Tibial nerve (tissue), 4 donors: ENCODE data around the gene MYL10. TPM values are rescaled to one million over a fixed set of nuclear protein-coding genes. Genes with fewer than 3 reads are reported as not detected.

Source experiments
- DNase-seq, 2 donors: peaks; one replicate each; pipeline ENCODE4 v3.0.0-alpha.2; 2019; ENCODE audit warnings: low spot score in 2 of 2
- H3K27ac ChIP-seq, 4 donors: fragments of 200-600 bp; sonication (generic) in 3 of 4; one replicate each; pipeline ENCODE4 v1.5.1; 2017 to 2019; ENCODE audit warnings: mild to moderate bottlenecking in 1 of 4
- H3K27me3 ChIP-seq, 2 donors: fragments of 200-600 bp; sonication (generic) in 1 of 2; one replicate each; pipeline versions ENCODE4 v1.5.1 to v1.6.0; 2017 to 2019
- H3K36me3 ChIP-seq, 3 donors: fragments of 200-600 bp; sonication (generic); one replicate each; pipeline ENCODE4 v1.5.1; 2018 to 2019
- H3K4me1 ChIP-seq, 4 donors: fragments of 200-600 bp; sonication (generic) in 3 of 4; one replicate each; pipeline ENCODE4 v1.5.1; 2017 to 2019
- H3K4me3 ChIP-seq, 4 donors: fragments of 200-600 bp; sonication (generic) in 3 of 4; one replicate each; pipeline ENCODE4 v1.5.1; 2017 to 2019; ENCODE audit warnings: mild to moderate bottlenecking in 1 of 4, moderate library complexity in 1 of 4
- H3K9me3 ChIP-seq, 4 donors: fragments of 200-600 bp; sonication (generic) in 3 of 4; one replicate each; pipeline ENCODE4 v1.5.1; 2017 to 2019
- EP300 ChIP-seq, 2 donors: sonication (generic); formaldehyde crosslinking; IDR thresholded peaks; one replicate each; pipeline ENCODE4 v1.6.1; 2017; ENCODE audit warnings: antibody characterized with exemption in 2 of 2, mild to moderate bottlenecking in 1 of 2
- POLR2A ChIP-seq, 2 donors: fragments of 450-650 bp; IDR thresholded peaks; one replicate each; pipeline ENCODE4 v1.6.1; 2017; ENCODE audit warnings: antibody characterized with exemption in 2 of 2, mild to moderate bottlenecking in 2 of 2, moderate library complexity in 2 of 2
- WGBS, 2 donors: methylation state at CpG; one replicate each; pipeline ENCODE4 v1.1.5; 2018; 5-methylcytosine and 5-hydroxymethylcytosine counted together
- total RNA-seq, 4 donors: library from RNA; depleted of rRNA; stranded (reverse); fragments of >200 nt; gene quantifications; one replicate each; pipeline ENCODE4 v1.1.0, GENCODE V29; 2016
- TF ChIP-seq, protein P1 (sequence below), 5 experiments: fragments of 200-600 bp in 3 of 5; fragments of 450-650 bp in 2 of 5; sonication (generic) in 3 of 5; IDR thresholded peaks; one replicate each; pipeline ENCODE4 v1.5.1; 2016 to 2019; ENCODE audit warnings: antibody characterized with exemption in 5 of 5, mild to moderate bottlenecking in 3 of 5, moderate library complexity in 2 of 5

The MYL10 gene
- total RNA-seq, 4 donors from 2014 or later: not detected

DNA sequence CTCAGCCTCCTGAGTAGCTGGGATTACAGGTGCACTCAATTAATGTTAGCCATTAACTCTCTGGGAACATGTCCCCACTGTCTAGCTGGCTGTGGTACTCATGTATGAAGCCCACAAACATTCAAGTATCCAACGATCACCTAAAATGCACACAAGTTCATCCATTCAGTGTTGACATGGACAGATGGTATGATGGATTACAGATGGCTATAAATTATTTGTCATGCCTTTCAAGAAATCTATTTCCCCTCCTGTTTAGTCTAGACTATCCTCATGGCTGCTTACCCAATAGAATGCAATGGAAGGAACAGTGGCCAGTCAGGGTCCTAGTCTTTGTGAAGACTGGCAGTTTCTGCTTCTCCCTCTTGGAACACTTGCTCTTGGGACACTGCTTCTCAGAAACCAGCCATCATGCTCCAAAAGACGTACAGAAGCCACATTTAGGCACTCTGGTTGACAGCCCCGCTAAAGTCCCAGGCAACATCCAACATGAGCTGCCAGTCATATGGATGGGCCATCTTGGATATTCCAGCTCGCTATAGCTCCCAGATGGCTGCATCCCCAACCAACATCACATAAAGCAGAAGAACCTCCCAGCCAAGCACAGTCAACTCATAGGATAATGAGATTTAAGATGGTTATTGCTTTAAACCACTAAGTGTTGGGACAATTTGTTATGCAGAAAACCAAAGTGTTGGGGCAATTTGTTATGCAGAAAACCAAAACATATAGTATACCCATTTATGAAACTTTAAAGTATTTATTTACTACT lies 33.1 kb downstream of the MYL10 start:
- Histone ChIP-seq H3K4me1 (peaks cover 0 to 7% (median 0%) of the 10 kb centered on the region in 4 donors), H3K9me3 (no peaks in the 10 kb centered on the region), H3K27me3 (no peaks in the 10 kb centered on the region), H3K4me3 (no peak overlapping the region), H3K36me3 (no peaks in the 10 kb centered on the region), H3K27ac (no peak overlapping the region)
- 80 to 92% methylated on average over 4 of the region's 4 CpGs for WGBS, 2 donors
- no peak for TF ChIP-seq POLR2A (IDR thresholded peaks at IDR 0.05)
- TF ChIP-seq, protein P1, sequence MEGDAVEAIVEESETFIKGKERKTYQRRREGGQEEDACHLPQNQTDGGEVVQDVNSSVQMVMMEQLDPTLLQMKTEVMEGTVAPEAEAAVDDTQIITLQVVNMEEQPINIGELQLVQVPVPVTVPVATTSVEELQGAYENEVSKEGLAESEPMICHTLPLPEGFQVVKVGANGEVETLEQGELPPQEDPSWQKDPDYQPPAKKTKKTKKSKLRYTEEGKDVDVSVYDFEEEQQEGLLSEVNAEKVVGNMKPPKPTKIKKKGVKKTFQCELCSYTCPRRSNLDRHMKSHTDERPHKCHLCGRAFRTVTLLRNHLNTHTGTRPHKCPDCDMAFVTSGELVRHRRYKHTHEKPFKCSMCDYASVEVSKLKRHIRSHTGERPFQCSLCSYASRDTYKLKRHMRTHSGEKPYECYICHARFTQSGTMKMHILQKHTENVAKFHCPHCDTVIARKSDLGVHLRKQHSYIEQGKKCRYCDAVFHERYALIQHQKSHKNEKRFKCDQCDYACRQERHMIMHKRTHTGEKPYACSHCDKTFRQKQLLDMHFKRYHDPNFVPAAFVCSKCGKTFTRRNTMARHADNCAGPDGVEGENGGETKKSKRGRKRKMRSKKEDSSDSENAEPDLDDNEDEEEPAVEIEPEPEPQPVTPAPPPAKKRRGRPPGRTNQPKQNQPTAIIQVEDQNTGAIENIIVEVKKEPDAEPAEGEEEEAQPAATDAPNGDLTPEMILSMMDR (IDR thresholded peaks at IDR 0.05): no peak
- TF ChIP-seq EP300 (IDR thresholded peaks at IDR 0.05): no peak
- no peak for DNase-seq

DNA sequence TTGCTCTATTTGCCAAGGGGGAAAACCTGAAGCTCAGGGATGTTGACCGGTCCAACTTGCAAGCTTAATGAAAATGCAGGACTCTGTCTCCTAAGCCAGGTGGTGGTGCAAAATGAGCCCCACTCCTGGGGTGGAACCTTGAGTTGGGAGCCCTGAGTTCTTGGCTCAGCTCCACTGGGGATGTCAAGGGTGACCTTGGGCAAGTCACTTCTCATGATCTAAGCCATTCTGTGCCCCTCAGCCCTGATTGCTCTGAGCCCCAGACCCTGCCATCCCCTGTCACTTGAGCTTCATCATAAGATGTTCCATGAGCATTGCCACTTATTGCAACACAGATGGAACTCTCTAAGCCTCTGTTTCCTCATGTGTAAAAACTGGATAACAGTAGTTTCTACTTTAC lies 33.9 kb downstream of the MYL10 start:
- H3K4me1 ChIP-seq: peaks cover 0 to 7% (median 0%) of the 10 kb centered on the region in 4 donors
- H3K36me3 ChIP-seq: no peaks in the 10 kb centered on the region
- 93 to 95% methylated on average over 1 of the region's 1 CpG for WGBS, 2 donors
- TF ChIP-seq EP300 (IDR thresholded peaks at IDR 0.05) (no peak), POLR2A (IDR thresholded peaks at IDR 0.05) (no peak)
- TF ChIP-seq, protein P1 (IDR thresholded peaks at IDR 0.05): no peak
- no peak overlapping the region for H3K27ac ChIP-seq
- H3K4me3 ChIP-seq: no peak overlapping the region
- H3K27me3 ChIP-seq: no peaks in the 10 kb centered on the region
- no peak for DNase-seq
- no peaks in the 10 kb centered on the region for H3K9me3 ChIP-seq

DNA sequence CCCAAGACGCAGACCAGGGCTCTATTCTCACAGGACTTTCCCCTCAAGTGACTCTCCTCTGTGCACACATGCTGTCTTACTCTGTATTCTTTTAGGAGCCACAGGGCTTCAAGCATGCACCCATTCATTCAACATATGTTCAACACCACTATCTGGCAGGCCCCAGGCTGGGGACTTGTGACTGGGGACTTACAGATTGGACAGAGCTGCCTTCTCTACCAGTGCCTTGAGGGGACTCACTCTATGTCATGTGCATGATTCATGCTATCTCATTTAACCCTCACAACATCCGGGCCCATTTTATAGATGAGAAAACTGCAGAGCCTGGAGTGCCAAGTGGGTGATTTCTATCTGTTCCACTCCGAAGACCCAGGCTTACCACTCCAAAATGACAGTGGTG lies 34.3 kb downstream of the MYL10 start:
- no peak for DNase-seq
- WGBS, 2 donors: 90 to 96% methylated on average over 3 of the region's 3 CpGs
- H3K4me1 ChIP-seq: peaks cover 0 to 7% (median 0%) of the 10 kb centered on the region in 4 donors
- TF ChIP-seq EP300 (IDR thresholded peaks at IDR 0.05): no peak
- TF ChIP-seq, protein P1 (IDR thresholded peaks at IDR 0.05): no peak
- TF ChIP-seq POLR2A (IDR thresholded peaks at IDR 0.05): no peak
- no peaks in the 10 kb centered on the region for H3K36me3 ChIP-seq
- H3K9me3 ChIP-seq: no peaks in the 10 kb centered on the region
- H3K4me3 ChIP-seq: no peak overlapping the region
- no peaks in the 10 kb centered on the region for H3K27me3 ChIP-seq
- H3K27ac ChIP-seq: no peak overlapping the region

- Histone ChIP-seq H3K9me3 (no peaks in the 10 kb centered on the region), H3K4me1 (no peaks in the 10 kb centered on the region), H3K27ac (no peak overlapping the region), H3K27me3 (no peaks in the 10 kb centered on the region), H3K36me3 (no peaks in the 10 kb centered on the region), H3K4me3 (no peak overlapping the region)
- no peak for DNase-seq
- WGBS, 2 donors: 70 to 81% methylated on average over 6 of the region's 6 CpGs
- TF ChIP-seq POLR2A (IDR thresholded peaks at IDR 0.05): no peak
- TF ChIP-seq, protein P1 (IDR thresholded peaks at IDR 0.05): no peak
- no peak for TF ChIP-seq EP300 (IDR thresholded peaks at IDR 0.05)
Observed at GRCh38 chr7:101593556-101593955, 35.5 kb downstream of the MYL10 start.

DNA sequence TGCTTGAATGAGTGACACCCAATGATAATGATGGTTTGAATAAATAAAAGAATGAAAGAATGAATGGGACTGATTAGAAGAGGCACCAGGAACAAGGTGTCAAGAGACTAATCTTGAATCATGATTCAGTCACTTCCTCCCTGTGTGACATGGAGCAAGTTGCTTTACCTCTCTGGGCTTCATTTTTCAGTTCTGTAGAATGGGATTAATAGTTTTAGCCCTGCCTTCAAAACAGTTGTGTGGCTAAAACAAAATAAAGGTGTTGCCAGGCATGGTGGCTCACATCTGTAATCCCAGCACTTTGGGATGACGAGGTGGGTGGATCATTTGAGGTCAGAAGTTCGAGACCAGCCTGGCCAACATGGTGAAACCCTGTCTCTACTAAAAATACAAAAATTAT lies 37.6 kb downstream of the MYL10 start:
- Histone ChIP-seq H3K27me3 (no peaks in the 10 kb centered on the region), H3K4me3 (no peak overlapping the region), H3K9me3 (no peaks in the 10 kb centered on the region), H3K4me1 (no peaks in the 10 kb centered on the region), H3K36me3 (no peaks in the 10 kb centered on the region), H3K27ac (no peak overlapping the region)
- no peak for DNase-seq
- TF ChIP-seq, protein P1 (IDR thresholded peaks at IDR 0.05): no peak
- no peak for TF ChIP-seq POLR2A (IDR thresholded peaks at IDR 0.05)
- TF ChIP-seq EP300 (IDR thresholded peaks at IDR 0.05): no peak
- WGBS, 2 donors: 94 to 97% methylated on average over 2 of the region's 2 CpGs
